Measurements from ENCODE around the gene CDNF.

Gene CDNF

GRCh38 chr10:14839305-14839695, 1.5 kb upstream of the CDNF start:
- Histone ChIP-seq H3K9me2 (replicated peaks; ENCODE audit: insufficient read depth, low read length) (no peaks in the 10 kb centered on the region), H3K9me3 (replicated peaks; ENCODE audit: insufficient read depth, low read length) (no peaks in the 10 kb centered on the region), H4K20me1 (ENCODE audit: insufficient read depth, low read length) (no peaks in the 10 kb centered on the region), H2AFZ (ENCODE audit: low read length) (no peak overlapping the region), H3K36me3 (replicated peaks; ENCODE audit: insufficient read depth, low read length) (peaks cover 12% of the 10 kb centered on the region), H3K27me3 (replicated peaks; ENCODE audit: insufficient read depth, low read length) (no peaks in the 10 kb centered on the region), H3K27ac (ENCODE audit: low read length) (peak overlapping the region; percentile 71; the same call in 1 of the 2 replicates), H3K79me2 (ENCODE audit: low read length) (peaks cover 60% of the 10 kb centered on the region), H3K4me3 (ENCODE audit: low read length) (peak overlapping the region; percentile 98), H3F3A (ENCODE audit: insufficient read depth, low read length) (no peaks in the 10 kb centered on the region), H3K4me1 (ENCODE audit: low read length) (peaks cover 4% of the 10 kb centered on the region; the same call in 1 of the 2 replicates), H3K9ac (ENCODE audit: low read length) (peak overlapping the region; percentile 98), H3K4me2 (ENCODE audit: low read depth, low read length) (peak overlapping the region; percentile 54)
- TF ChIP-seq EZH2 (optimal IDR thresholded peaks at IDR 0.05; ENCODE audit: low read depth, low read length), result no peak
- TF ChIP-seq, protein P1, sequence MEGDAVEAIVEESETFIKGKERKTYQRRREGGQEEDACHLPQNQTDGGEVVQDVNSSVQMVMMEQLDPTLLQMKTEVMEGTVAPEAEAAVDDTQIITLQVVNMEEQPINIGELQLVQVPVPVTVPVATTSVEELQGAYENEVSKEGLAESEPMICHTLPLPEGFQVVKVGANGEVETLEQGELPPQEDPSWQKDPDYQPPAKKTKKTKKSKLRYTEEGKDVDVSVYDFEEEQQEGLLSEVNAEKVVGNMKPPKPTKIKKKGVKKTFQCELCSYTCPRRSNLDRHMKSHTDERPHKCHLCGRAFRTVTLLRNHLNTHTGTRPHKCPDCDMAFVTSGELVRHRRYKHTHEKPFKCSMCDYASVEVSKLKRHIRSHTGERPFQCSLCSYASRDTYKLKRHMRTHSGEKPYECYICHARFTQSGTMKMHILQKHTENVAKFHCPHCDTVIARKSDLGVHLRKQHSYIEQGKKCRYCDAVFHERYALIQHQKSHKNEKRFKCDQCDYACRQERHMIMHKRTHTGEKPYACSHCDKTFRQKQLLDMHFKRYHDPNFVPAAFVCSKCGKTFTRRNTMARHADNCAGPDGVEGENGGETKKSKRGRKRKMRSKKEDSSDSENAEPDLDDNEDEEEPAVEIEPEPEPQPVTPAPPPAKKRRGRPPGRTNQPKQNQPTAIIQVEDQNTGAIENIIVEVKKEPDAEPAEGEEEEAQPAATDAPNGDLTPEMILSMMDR (IDR thresholded peaks at IDR 0.05; ENCODE audit: low read length), result no peak
- no peak for TF ChIP-seq EZH2phosphoT487 (IDR thresholded peaks at IDR 0.05; ENCODE audit: low read length)
- no peak for DNase-seq

- H4K20me1 ChIP-seq (ENCODE audit: insufficient read depth, low read length), result no peaks in the 10 kb centered on the region
- H3F3A ChIP-seq (ENCODE audit: insufficient read depth, low read length), result no peaks in the 10 kb centered on the region
- H3K9me2 ChIP-seq (replicated peaks; ENCODE audit: insufficient read depth, low read length), result no peaks in the 10 kb centered on the region
- peak overlapping the region; percentile 54 for H3K4me2 ChIP-seq (ENCODE audit: low read depth, low read length)
- H3K27ac ChIP-seq (ENCODE audit: low read length), result peak overlapping the region; percentile 71
- H3K36me3 ChIP-seq (replicated peaks; ENCODE audit: insufficient read depth, low read length), result peaks cover 12% of the 10 kb centered on the region
- H2AFZ ChIP-seq (ENCODE audit: low read length), result peak overlapping the region; percentile 71; the same call in 1 of the 2 replicates
- peaks cover 4% of the 10 kb centered on the region; the same call in 1 of the 2 replicates for H3K4me1 ChIP-seq (ENCODE audit: low read length)
- H3K27me3 ChIP-seq (replicated peaks; ENCODE audit: insufficient read depth, low read length), result no peaks in the 10 kb centered on the region
- H3K79me2 ChIP-seq (ENCODE audit: low read length), result peaks cover 55% of the 10 kb centered on the region
- TF ChIP-seq EZH2 (optimal IDR thresholded peaks at IDR 0.05; ENCODE audit: low read depth, low read length), result no peak
- TF ChIP-seq, protein P1 (IDR thresholded peaks at IDR 0.05; ENCODE audit: low read length), result no peak
- no peak for TF ChIP-seq EZH2phosphoT487 (IDR thresholded peaks at IDR 0.05; ENCODE audit: low read length)
- peak overlapping the region; percentile 98 for H3K4me3 ChIP-seq (ENCODE audit: low read length)
- H3K9ac ChIP-seq (ENCODE audit: low read length), result peak overlapping the region; percentile 98
- peak; percentile 30 for DNase-seq
- no peaks in the 10 kb centered on the region for H3K9me3 ChIP-seq (replicated peaks; ENCODE audit: insufficient read depth, low read length)
Observed at GRCh38 chr10:14838582-14839304, 906 bp upstream of the CDNF start.

GRCh38 chr10:14837003-14837756, 657 bp downstream of the CDNF start:
- Histone ChIP-seq H3K27me3 (replicated peaks; ENCODE audit: insufficient read depth, low read length) (no peaks in the 10 kb centered on the region), H3K9ac (ENCODE audit: low read length) (peak overlapping the region; percentile 89), H3K9me3 (replicated peaks; ENCODE audit: insufficient read depth, low read length) (no peaks in the 10 kb centered on the region), H3K4me3 (ENCODE audit: low read length) (peak overlapping the region; percentile 81), H4K20me1 (ENCODE audit: insufficient read depth, low read length) (no peaks in the 10 kb centered on the region), H3K4me1 (ENCODE audit: low read length) (peaks cover 4% of the 10 kb centered on the region; the same call in 1 of the 2 replicates), H3K79me2 (ENCODE audit: low read length) (peaks cover 40% of the 10 kb centered on the region), H3K27ac (ENCODE audit: low read length) (peak overlapping the region; percentile 71), H2AFZ (ENCODE audit: low read length) (peak overlapping the region; percentile 72), H3K4me2 (ENCODE audit: low read depth, low read length) (peak overlapping the region; percentile 85), H3K9me2 (replicated peaks; ENCODE audit: insufficient read depth, low read length) (no peaks in the 10 kb centered on the region), H3K36me3 (replicated peaks; ENCODE audit: insufficient read depth, low read length) (peaks cover 3% of the 10 kb centered on the region), H3F3A (ENCODE audit: insufficient read depth, low read length) (no peaks in the 10 kb centered on the region)
- DNase-seq, result no peak
- no peak for TF ChIP-seq EZH2phosphoT487 (IDR thresholded peaks at IDR 0.05; ENCODE audit: low read length)

All from MM.1S (cell line).